ENCODE results near the gene ZNF32. TPM values are rescaled to one million over a fixed set of nuclear protein-coding genes. Genes with fewer than 3 reads are reported as not detected.

The ZNF32 gene
- total and polyA plus RNA-seq, 2 of the 8 experiments (the other 6 are each of a cell fraction or from before 2014, with no cell fraction given), result 17.2 to 22.5 TPM

DNA sequence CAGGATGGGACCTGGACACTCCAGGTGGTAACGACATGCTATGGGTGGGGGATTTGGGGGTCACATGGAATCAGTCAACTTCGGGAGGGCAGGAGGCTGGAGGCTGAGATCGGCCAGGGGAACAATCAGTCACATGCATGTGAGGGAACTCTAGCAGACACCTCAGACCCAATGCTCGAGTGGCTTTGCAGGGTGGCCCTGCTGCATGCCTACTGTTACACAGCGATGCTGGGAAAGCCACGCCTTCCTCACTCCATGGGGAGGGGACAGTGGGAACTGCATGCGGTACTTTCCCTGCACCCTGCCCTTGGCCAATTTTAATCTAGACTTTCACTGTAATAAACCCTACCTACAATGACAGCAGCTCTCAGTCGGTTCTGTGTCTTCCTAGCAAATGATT lies 6.6 kb upstream of the ZNF32 start:
- Histone ChIP-seq H3K4ac (replicated peaks; ENCODE audit: insufficient read length, low read depth, low read length) (no peak overlapping the region), H2AFZ (ENCODE audit: low read length) (no peak overlapping the region), H3K4me2 (ENCODE audit: insufficient read depth in 1 of 2, low read depth in 2 of 2, low read length in 2 of 2) (no peak overlapping the region), H3K27ac (ENCODE audit: low read depth, low read length) (no peak overlapping the region), H3K79me2 (ENCODE audit: control insufficient read depth in 1 of 2, insufficient read depth in 2 of 2, low read length in 2 of 2) (no peaks in the 10 kb centered on the region), H2BK20ac (ENCODE audit: low read length) (no peak overlapping the region), H2BK5ac (ENCODE audit: low read depth, low read length) (no peak overlapping the region), H3K14ac (ENCODE audit: insufficient read length) (no peak overlapping the region), H4K8ac (ENCODE audit: extremely low read depth, insufficient read depth, low read length) (no peak overlapping the region), H2BK12ac (ENCODE audit: low read depth, low read length) (no peak overlapping the region), H3K79me1 (ENCODE audit: low read depth, low read length) (no peaks in the 10 kb centered on the region), H3K4me3 (ENCODE audit: extremely low read depth in 1 of 4, insufficient read depth in 2 of 4, low read depth in 3 of 4, low read length in 4 of 4) (no peak overlapping the region), H3K18ac (ENCODE audit: extremely low read depth, low read length) (no peak overlapping the region), H3K23ac (ENCODE audit: insufficient read length) (no peak overlapping the region), H3K4me1 (replicated peaks in 1 of 4; ENCODE audit: control insufficient read depth in 3 of 4, insufficient read depth in 4 of 4, low read length in 3 of 4) (no peaks in the 10 kb centered on the region), H3K9me3 (ENCODE audit: insufficient read depth in 2 of 2, low read depth in 1 of 2, low read length in 1 of 2) (no peaks in the 10 kb centered on the region), H3K9ac (replicated peaks in 1 of 4; ENCODE audit: extremely low read depth in 1 of 4, low read depth in 3 of 4, low read length in 3 of 4) (no peak overlapping the region), H3K36me3 (ENCODE audit: control insufficient read depth in 2 of 4, insufficient read depth in 4 of 4, low read length in 3 of 4) (no peaks in the 10 kb centered on the region), H2BK15ac (ENCODE audit: low read length) (no peak overlapping the region), H3K27me3 (replicated peaks in 1 of 4; ENCODE audit: control insufficient read depth in 3 of 4, extremely low read depth in 1 of 4, insufficient read depth in 3 of 4, low read length in 3 of 4) (no peaks in the 10 kb centered on the region), H3K23me2 (ENCODE audit: low read depth, low read length) (no peaks in the 10 kb centered on the region), H2AK5ac (ENCODE audit: low read depth, low read length) (no peak overlapping the region), H2BK120ac (replicated peaks; ENCODE audit: low read depth, low read length) (no peak overlapping the region), H4K91ac (replicated peaks; ENCODE audit: insufficient read length, low read length) (no peak overlapping the region), H4K20me1 (replicated peaks in 1 of 2; ENCODE audit: control insufficient read depth in 1 of 2, insufficient read depth in 2 of 2, low read length in 2 of 2) (no peaks in the 10 kb centered on the region), H4K5ac (ENCODE audit: insufficient read length, low read depth, low read length) (no peak overlapping the region), H3K56ac (replicated peaks; ENCODE audit: insufficient read length, low read depth, low read length) (no peak overlapping the region)
- DNase-seq (ENCODE audit: low read depth in 1 of 2, low spot score in 2 of 2) (no peak), FAIRE-seq (no peak)
- ChIA-PET POLR2A (ENCODE audit: partially characterized antibody) (interaction anchor here (0.5 kb wide), 1 partner anchor 267 kb away, joined by 3 read pairs; no protein-coding TSS in a partner anchor), CTCF (ENCODE audit: partially characterized antibody) (interaction anchor here (0.9 kb wide), 1 partner anchor 28 kb away, joined by 3 read pairs; no protein-coding TSS in a partner anchor)
- 75% methylated on average over 8 of the region's 8 CpGs; no CpG with 5 or more reads in 1 of the 2 experiments for WGBS, 2 experiments (ENCODE audit: extremely low coverage in 1 of 2, insufficient coverage in 1 of 2, insufficient read length in 1 of 2, insufficient replicate concordance in 2 of 2, low coverage in 1 of 2, low lambda C conversion rate in 2 of 2, missing lambda C conversion rate in 1 of 2)
- TF ChIP-seq BACH1 (IDR thresholded peaks at IDR 0.05; ENCODE audit: low read length), result no peak
- TF ChIP-seq FOSL1 (IDR thresholded peaks at IDR 0.05; ENCODE audit: insufficient read depth, low read depth, low read length), result no peak
- no peak for TF ChIP-seq RXRA (IDR thresholded peaks at IDR 0.05; ENCODE audit: insufficient read depth, low read depth, low read length)
- no peak for TF ChIP-seq TEAD4 (IDR thresholded peaks at IDR 0.05; ENCODE audit: low read depth, low read length)
- no peak for TF ChIP-seq ATF3 (IDR thresholded peaks at IDR 0.05; ENCODE audit: insufficient read depth, low read depth, low read length)
- TF ChIP-seq SUZ12 (IDR thresholded peaks at IDR 0.05; ENCODE audit: low read length), result no peak
- no peak for TF ChIP-seq RBBP5 (IDR thresholded peaks at IDR 0.05; ENCODE audit: borderline replicate concordance, low read depth, low read length)
- no peak for TF ChIP-seq KDM1A (IDR thresholded peaks at IDR 0.05; ENCODE audit: borderline replicate concordance, low read length)
- TF ChIP-seq RAD21 (IDR thresholded peaks at IDR 0.05 in 1 of 2, conservative IDR thresholded peaks at IDR 0.05 in 1 of 2; ENCODE audit: low read depth in 2 of 2, low read length in 2 of 2), result no peak
- TF ChIP-seq NANOG (IDR thresholded peaks at IDR 0.05; ENCODE audit: insufficient read depth, low read depth, low read length, poor library complexity, severe bottlenecking), result no peak
- no peak for TF ChIP-seq BCL11A (IDR thresholded peaks at IDR 0.05; ENCODE audit: low read depth in 2 of 2, low read length in 2 of 2)
- no peak for TF ChIP-seq YY1 (IDR thresholded peaks at IDR 0.05; ENCODE audit: low read depth, low read length)
- TF ChIP-seq POU5F1 (IDR thresholded peaks at IDR 0.05; ENCODE audit: low read depth, low read length), result no peak
- TF ChIP-seq SP1 (IDR thresholded peaks at IDR 0.05; ENCODE audit: low read depth, low read length), result no peak
